Neuronal stem cell (in vitro differentiated cells): ENCODE measurements around the gene DLL4.
A peak's percentile ranks its signal among the peaks of the same experiment; 100 is the strongest.

ENCODE experiments used
- DNase-seq: peaks from one replicate; pipeline ENCODE4 v3.0.0-alpha.2; 2013; ENCODE audit warnings: low spot score
- H2AFZ ChIP-seq: one replicate; pipeline ENCODE4 v1.6.1; 2013; ENCODE audit warnings: mild to moderate bottlenecking, low read length, inconsistent platforms
- H2AK5ac ChIP-seq: 2 replicates; pipeline ENCODE4 v1.6.1; 2013; ENCODE audit warnings: low read depth, mild to moderate bottlenecking, inconsistent platforms, low read length, moderate library complexity, mixed read lengths
- H2BK120ac ChIP-seq: 2 replicates; pipeline ENCODE4 v1.6.1; 2013; ENCODE audit warnings: low read depth, mild to moderate bottlenecking, inconsistent platforms, low read length, moderate library complexity, mixed read lengths
- H2BK12ac ChIP-seq: one replicate; pipeline ENCODE4 v1.6.1; 2013; ENCODE audit warnings: low read length, inconsistent platforms
- H2BK15ac ChIP-seq: 2 replicates; pipeline ENCODE4 v1.6.1; 2013; ENCODE audit warnings: mild to moderate bottlenecking, low read length, inconsistent platforms, mixed read lengths
- H2BK5ac ChIP-seq: one replicate; pipeline ENCODE4 v1.6.1; 2013; ENCODE audit warnings: inconsistent platforms, mild to moderate bottlenecking, low read length, moderate library complexity
- H3K14ac ChIP-seq: one replicate; pipeline ENCODE4 v1.6.1; 2013; ENCODE audit warnings: low read length, inconsistent platforms
- H3K18ac ChIP-seq: 2 replicates; pipeline ENCODE4 v1.6.1; 2013; ENCODE audit warnings: low read length, inconsistent platforms
- H3K23ac ChIP-seq: 2 replicates; pipeline ENCODE4 v1.6.1; 2013; ENCODE audit warnings: low read depth, mild to moderate bottlenecking, mixed read lengths, low read length, inconsistent platforms; ENCODE audit not compliant: poor library complexity
- H3K27ac ChIP-seq: replicated peaks from 3 replicates; pipeline ENCODE4 v1.5.1; 2013; ENCODE audit warnings: low read length, inconsistent platforms
- H3K27me3 ChIP-seq, 3 experiments: 2 replicates each; pipeline ENCODE4 v1.6.1; 2013; ENCODE audit warnings: low read length in 3 of 3, mild to moderate bottlenecking in 2 of 3, inconsistent platforms in 1 of 3, low read depth in 1 of 3, mixed read lengths in 1 of 3, moderate library complexity in 1 of 3; ENCODE audit not compliant: control insufficient read depth in 3 of 3, insufficient read depth in 3 of 3
- H3K36me3 ChIP-seq, 2 donors: replicated peaks in 1 of 2; 2 replicates each; pipeline ENCODE4 v1.6.1; 2013; ENCODE audit warnings: low read length in 2 of 2; ENCODE audit not compliant: control insufficient read depth in 2 of 2, insufficient read depth in 2 of 2
- H3K4ac ChIP-seq: 2 replicates; pipeline ENCODE4 v1.6.1; 2013; ENCODE audit warnings: inconsistent platforms, mild to moderate bottlenecking, low read length, moderate library complexity
- H3K4me1 ChIP-seq, 2 donors: 1 replicate in 1 of 2; 2 replicates in 1 of 2; pipeline ENCODE4 v1.6.1; 2013; ENCODE audit warnings: low read length in 2 of 2, low read depth in 1 of 2; ENCODE audit not compliant: control insufficient read depth in 2 of 2, insufficient read depth in 1 of 2
- H3K4me2 ChIP-seq: one replicate; pipeline ENCODE4 v1.6.1; 2013; ENCODE audit warnings: mild to moderate bottlenecking, low read length, inconsistent platforms; ENCODE audit not compliant: insufficient read depth, poor library complexity, severe bottlenecking
- H3K4me3 ChIP-seq, 2 donors: 2 replicates each; pipeline ENCODE4 v1.5.1; 2013; ENCODE audit warnings: low read length in 2 of 2, mild to moderate bottlenecking in 2 of 2, inconsistent platforms in 1 of 2, moderate library complexity in 1 of 2
- H3K79me1 ChIP-seq: one replicate; pipeline ENCODE4 v1.6.1; 2013; ENCODE audit warnings: low read depth, mild to moderate bottlenecking, inconsistent platforms, low read length, moderate library complexity
- H3K9ac ChIP-seq: one replicate; pipeline ENCODE4 v1.6.1; 2013; ENCODE audit warnings: mild to moderate bottlenecking, low read depth, low read length, inconsistent platforms; ENCODE audit not compliant: poor library complexity
- H3K9me3 ChIP-seq, 2 donors: replicated peaks in 1 of 2; 2 replicates each; pipeline versions ENCODE3 to v1.6.1; 2013; ENCODE audit warnings: low read length in 2 of 2, mild to moderate bottlenecking in 2 of 2, inconsistent platforms in 1 of 2, low read depth in 1 of 2, mixed read lengths in 1 of 2, moderate library complexity in 1 of 2; ENCODE audit not compliant: control insufficient read depth in 2 of 2, insufficient read depth in 1 of 2
- H4K8ac ChIP-seq: one replicate; pipeline ENCODE4 v1.6.1; 2013; ENCODE audit warnings: low read depth, mild to moderate bottlenecking, inconsistent platforms, low read length, moderate library complexity
- H4K91ac ChIP-seq: one replicate; pipeline ENCODE4 v1.6.1; 2013; ENCODE audit warnings: low read length, low read depth, mild to moderate bottlenecking, inconsistent platforms; ENCODE audit not compliant: poor library complexity
- WGBS, 2 donors: extraction: QIAGEN DNeasy Blood & Tissue Kit; methylation state at CpG; one replicate each; pipeline ENCODE4 v1.1.7; 2013; ENCODE audit warnings: missing lambda C conversion rate in 2 of 2, mixed read lengths in 1 of 2; ENCODE audit not compliant: insufficient read length in 2 of 2, insufficient replicate concordance in 1 of 2; ENCODE audit errors: extremely low coverage in 2 of 2; 5-methylcytosine and 5-hydroxymethylcytosine counted together

Gene DLL4

GRCh38 chr15:40927873-40928806, 1.0 kb upstream of the DLL4 start:
- peak overlapping the region; percentile 35 to 44 for H3K4me3 ChIP-seq
- WGBS, 2 donors = no CpG with 5 or more reads among the region's 68 CpGs
- peak overlapping the region; percentile 12 for H3K9ac ChIP-seq
- H3K14ac ChIP-seq = no peak overlapping the region
- H2BK15ac ChIP-seq = no peak overlapping the region
- peaks cover 49 to 98% (median 97%) of the 10 kb centered on the region in 3 experiments for H3K27me3 ChIP-seq
- DNase-seq = no peak
- no peak overlapping the region for H4K91ac ChIP-seq
- peak overlapping the region; percentile 14 for H2AK5ac ChIP-seq
- H3K79me1 ChIP-seq = no peaks in the 10 kb centered on the region
- H2BK12ac ChIP-seq = no peak overlapping the region
- no peak overlapping the region for H4K8ac ChIP-seq
- no peak overlapping the region for H3K4ac ChIP-seq
- no peak overlapping the region for H2BK5ac ChIP-seq
- H3K23ac ChIP-seq = peak overlapping the region; percentile 61
- H3K9me3 ChIP-seq = peaks cover 0 to 3% of the 10 kb centered on the region in 2 donors
- peak overlapping the region; percentile 91 for H3K4me2 ChIP-seq
- H3K4me1 ChIP-seq = peaks cover 32 to 51% of the 10 kb centered on the region in 2 donors
- H2BK120ac ChIP-seq = no peak overlapping the region
- peak overlapping the region; percentile 61 for H2AFZ ChIP-seq
- peak overlapping the region; percentile 73 for H3K18ac ChIP-seq
- no peak overlapping the region for H3K27ac ChIP-seq
- no peaks in the 10 kb centered on the region for H3K36me3 ChIP-seq

- Histone ChIP-seq H2AFZ (peak overlapping the region; percentile 88), H3K23ac (peak overlapping the region; percentile 82), H3K9me3 (peaks cover 0 to 3% of the 10 kb centered on the region in 2 donors), H2BK5ac (no peak overlapping the region), H3K4me1 (peaks cover 32 to 51% of the 10 kb centered on the region in 2 donors), H3K4ac (no peak overlapping the region), H3K14ac (no peak overlapping the region), H3K27ac (no peak overlapping the region), H3K27me3 (peaks cover 49 to 87% (median 82%) of the 10 kb centered on the region in 3 experiments), H2AK5ac (peak overlapping the region; percentile 14), H2BK120ac (no peak overlapping the region), H4K8ac (no peak overlapping the region), H3K4me3 (peak overlapping the region; percentile 37 to 67), H2BK12ac (peak overlapping the region; percentile 48), H3K79me1 (no peaks in the 10 kb centered on the region), H2BK15ac (no peak overlapping the region), H3K9ac (peak overlapping the region; percentile 66), H3K4me2 (peak overlapping the region; percentile 91), H4K91ac (no peak overlapping the region), H3K36me3 (no peaks in the 10 kb centered on the region), H3K18ac (peak overlapping the region; percentile 59)
- no peak for DNase-seq
- no CpG with 5 or more reads among the region's 56 CpGs for WGBS, 2 donors
Observed at GRCh38 chr15:40929660-40930429, 705 bp downstream of the DLL4 start.

GRCh38 chr15:40930430-40931299, 1.5 kb downstream of the DLL4 start:
- Histone ChIP-seq H4K8ac (no peak overlapping the region), H3K27me3 (peaks cover 43 to 79% (median 74%) of the 10 kb centered on the region in 3 experiments), H2BK12ac (no peak overlapping the region), H3K4me1 (peaks cover 29 to 50% of the 10 kb centered on the region in 2 donors), H3K79me1 (no peaks in the 10 kb centered on the region), H2AFZ (peak overlapping the region; percentile 68), H3K14ac (no peak overlapping the region), H3K4me2 (peak overlapping the region; percentile 51), H3K36me3 (no peaks in the 10 kb centered on the region), H4K91ac (no peak overlapping the region), H2BK120ac (no peak overlapping the region), H3K9me3 (peaks cover 0 to 3% of the 10 kb centered on the region in 2 donors), H3K23ac (no peak overlapping the region), H3K18ac (no peak overlapping the region), H3K27ac (no peak overlapping the region), H2BK15ac (no peak overlapping the region), H2AK5ac (peak overlapping the region; percentile 29), H3K9ac (no peak overlapping the region), H3K4ac (no peak overlapping the region), H2BK5ac (no peak overlapping the region), H3K4me3 (peak overlapping the region in 1 of 2 donors; percentile 1)
- DNase-seq = no peak
- no CpG with 5 or more reads among the region's 46 CpGs for WGBS, 2 donors
